NAMALWA (cell line): ENCODE measurements around the gene ZNF665.
"Not testable (repeated sequence)": the region's sequence is repeated elsewhere in the genome, so short reads cannot be mapped to it uniquely, and the experiment has no call there.

Experiments used
- DNase-seq: peaks from one replicate; pipeline ENCODE4 v3.0.0-alpha.2; 2015; ENCODE audit warnings: low spot score

The ZNF665 gene

DNA sequence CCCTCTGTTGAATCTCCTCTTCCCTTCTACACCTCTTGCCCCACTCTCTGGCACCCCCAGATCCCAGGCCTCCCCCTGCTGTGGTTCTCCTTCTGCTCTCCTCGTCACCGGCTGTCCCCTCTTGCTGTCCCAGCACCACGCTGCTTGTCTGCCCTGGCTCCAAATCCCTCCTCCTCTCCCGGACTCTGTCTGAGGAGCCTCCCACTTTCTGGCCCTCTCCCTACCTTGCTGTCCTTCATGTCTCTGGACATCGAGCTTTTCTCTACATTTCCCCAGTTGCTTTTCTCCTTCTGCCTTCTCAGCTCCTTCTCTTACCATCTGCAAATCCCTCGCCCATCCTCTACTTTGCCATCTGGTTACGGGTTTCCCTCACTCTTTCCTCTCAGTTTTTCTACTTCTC lies 35.5 kb downstream of the ZNF665 start:
- DNase-seq = no peak

DNA sequence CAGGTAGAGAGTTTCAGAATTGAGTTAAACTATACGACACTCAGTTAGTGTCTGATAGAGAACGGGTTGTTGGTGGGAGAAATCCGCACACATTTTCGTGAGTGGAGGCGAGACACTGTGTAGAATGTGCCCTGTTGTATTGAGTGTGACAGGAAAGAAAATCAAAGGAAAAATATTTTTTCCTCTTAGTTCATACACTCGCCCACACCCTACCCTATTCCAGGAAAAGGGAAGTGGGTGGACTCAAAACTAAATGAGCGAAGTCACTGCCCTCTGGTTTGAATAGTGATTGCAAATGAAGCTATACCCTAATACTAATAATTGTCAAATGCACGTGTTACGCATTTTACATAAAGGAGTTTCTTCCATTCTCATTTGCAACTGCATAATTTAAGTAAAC lies 36.3 kb downstream of the ZNF665 start:
- no peak for DNase-seq

DNA sequence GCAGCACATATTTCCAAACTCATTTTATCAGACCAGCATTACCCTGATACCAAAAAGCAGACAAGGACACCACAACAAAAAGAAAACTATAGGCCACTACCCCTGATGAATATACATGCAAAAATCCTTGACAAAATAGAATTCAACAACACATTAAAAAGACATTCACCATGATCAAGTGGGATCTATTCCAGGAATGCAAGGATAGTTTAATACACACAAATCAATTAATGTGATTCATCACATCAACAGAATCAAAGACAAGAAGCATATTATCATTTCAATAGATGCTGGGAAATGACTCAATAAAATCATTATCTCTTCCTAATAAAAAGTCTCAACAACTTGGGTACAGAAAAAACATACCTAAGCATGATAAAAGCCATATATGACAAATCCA lies 45.5 kb downstream of the ZNF665 start:
- DNase-seq = no peak

DNA sequence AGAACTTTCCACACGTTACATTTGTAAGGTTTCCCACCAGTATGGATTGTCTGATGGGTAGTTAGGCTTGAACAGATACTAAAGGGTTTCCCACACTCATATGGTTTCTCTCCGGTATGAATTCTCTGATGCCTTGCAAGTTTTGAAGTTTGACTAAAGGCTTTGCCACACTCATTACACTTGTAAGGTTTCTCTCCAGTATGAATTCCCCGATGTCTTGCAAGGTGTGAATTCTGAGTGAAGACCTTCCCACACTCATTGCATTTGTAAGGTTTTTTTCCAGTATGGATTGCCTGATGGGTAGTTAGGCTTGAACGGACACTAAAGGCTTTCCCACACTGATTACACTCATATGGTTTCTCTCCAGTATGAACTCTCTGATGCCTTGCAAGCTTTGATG lies 52.8 kb downstream of the ZNF665 start:
- no peak for DNase-seq

DNA sequence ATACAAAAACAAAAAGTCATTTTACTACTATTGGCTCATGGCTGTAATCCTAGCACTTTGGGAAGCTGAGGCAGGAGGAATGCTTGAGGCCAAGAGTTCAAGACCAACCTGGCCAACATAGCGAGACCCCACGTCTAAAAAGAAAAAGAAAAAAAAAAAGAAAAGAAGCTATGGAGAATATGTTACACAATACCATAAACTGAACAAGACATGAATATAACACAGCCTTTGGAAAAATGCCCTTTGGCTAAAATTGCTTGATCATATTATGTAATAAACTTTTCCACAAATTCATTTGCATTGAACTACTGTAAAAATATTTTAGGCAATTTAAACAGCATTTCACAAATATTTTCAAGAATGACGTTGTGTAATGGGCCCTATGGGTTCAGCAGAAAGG lies 56.7 kb downstream of the ZNF665 start:
- no peak for DNase-seq

DNA sequence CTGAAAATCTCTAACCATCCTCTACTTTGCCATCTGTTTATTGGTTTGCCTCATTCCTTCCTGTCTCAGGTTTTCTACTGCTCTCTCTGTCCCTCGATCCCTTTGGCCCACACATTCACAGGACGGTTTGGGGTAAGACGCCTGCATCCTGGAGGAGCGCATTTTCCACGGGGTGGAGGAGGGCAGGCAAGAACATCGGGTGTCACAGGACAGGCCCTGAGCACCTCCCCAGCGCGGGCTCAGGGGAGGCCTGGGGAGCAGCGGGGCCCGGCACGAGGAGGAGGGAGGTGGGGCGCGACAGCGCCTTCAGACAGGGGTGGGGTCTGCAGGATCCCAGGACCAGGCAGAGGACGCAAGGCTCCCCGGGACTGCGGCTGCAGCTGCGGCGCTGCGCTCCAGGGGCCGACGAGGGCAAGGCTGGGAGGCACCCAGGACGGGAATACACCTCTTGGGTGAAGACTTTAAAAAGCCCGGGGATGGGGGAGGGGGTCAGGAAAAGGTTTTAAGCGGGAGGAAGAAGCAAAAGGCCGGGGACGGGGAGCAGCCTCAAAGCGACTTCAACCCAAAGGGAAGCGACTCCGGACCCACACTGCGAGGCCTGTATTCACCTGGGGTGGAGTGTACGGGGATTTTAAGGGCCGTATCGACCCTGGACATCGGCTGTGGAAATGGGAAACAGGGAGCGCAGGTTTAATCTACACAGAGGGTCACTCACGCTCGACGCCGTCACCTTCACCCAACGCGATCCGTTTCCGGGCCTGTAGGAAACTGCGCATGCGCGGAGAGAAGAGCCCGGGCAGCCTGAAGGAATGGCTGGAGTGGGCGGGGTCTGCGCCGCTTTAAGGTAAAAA lies 60.8 kb downstream of the ZNF665 start, which contains the start of gene ZNF415:
Gene ZNF415 (minus strand): TSS at position 770 of the 851 bp plus-strand sequence. CDS start 10,234 bp downstream, outside the sequence.
- no peak for DNase-seq

DNA sequence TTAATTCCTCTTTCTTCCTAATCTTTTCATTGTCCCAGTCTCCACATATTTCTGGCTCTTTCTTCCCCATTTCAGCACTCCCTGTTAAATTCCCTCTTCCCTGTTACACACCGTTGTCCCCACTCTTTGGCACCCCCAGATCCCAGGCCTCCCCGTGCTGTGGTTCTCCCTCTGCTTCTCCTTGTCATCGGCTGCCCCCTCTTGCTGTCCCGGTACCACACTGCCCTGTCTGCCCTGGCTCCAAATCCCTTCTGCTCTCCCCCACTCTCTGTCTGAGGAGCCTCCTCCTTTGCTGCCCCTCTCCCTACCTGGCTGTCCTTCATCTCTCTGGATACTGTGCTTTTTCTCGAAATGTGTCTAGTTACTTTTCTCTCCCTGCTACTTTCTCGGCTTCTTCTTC lies 61.4 kb downstream of the ZNF665 start:
- DNase-seq = no peak

DNA sequence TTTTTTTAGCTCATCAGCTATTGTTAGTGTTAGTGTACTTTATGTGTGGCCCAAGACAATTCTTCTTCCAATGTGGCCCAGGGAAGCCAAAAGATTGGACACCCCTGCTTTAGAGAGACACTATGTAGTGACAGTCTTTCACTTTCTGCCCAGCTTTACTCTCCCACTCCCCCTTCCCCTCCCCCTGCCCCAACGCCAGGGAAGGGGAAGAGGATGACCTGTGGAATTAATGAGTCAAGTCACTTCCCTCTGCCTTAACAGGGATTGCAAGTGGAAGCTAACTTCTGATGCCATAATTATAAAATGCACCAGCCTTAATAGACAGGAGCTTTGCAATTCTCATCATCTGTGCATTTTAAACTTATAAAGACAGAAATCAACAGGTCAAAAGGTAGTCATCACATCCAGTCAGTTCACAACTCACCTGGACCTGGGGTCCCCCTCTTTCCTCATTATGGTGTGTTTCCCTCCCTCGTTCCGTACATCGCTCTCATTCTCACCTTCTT lies 62.0 kb downstream of the ZNF665 start:
- no peak for DNase-seq

DNA sequence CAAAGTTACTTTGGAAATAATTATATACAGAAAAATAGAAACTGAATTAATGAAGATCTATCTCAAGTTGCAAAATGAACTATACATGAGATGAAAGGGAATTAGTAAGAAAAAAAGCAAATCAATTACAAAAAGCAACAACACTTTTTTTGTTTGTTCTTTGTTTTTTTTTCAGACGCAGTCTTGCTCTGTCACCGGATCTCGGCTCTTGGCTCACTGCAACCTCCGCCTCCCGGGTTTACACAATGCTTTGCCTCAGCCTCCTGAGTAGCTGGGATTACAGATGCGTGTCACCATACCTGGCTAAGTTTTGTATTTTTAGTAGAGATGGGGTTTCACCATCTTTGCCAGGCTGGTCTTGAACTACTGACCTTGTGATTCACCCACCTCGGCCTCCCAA lies 62.7 kb downstream of the ZNF665 start:
- no peak for DNase-seq

DNA sequence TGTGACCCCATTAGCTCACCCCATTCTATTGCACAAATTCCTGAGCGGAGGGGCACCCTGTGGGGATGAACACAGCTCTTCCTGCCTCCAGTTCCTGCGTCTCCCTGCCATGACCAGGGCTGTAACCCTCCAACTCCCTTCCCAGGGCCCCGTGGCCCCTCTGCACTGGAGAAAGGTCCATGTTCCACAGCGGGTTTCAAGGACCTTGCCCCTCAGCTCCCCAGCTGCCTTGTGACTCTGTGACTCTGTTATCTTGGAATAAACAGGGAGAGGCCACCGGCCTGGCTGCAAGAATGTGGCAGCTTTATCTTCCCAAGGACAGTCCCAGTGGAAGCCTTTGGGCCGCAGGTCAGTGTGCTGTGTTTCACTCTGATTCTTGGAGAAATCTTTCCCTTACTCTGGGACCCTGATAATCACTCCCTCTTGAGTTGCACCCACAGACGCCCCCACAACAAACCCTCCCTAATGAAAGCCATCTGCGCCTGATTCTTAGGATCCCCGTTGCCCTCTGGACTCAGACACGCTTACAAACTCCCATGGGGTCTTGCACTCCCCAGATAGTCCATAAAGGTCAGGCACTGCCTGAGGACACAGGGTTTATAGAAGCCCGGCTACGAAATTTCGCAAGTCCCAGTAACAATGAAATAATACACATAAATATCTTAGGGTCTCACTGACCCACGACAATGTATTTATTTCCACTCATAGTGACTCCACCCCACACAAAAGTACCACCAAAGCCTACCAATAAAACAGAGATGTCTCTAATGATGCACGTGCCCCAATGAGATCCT lies 66.2 kb downstream of the ZNF665 start:
- DNase-seq = not testable (repeated sequence)

DNA sequence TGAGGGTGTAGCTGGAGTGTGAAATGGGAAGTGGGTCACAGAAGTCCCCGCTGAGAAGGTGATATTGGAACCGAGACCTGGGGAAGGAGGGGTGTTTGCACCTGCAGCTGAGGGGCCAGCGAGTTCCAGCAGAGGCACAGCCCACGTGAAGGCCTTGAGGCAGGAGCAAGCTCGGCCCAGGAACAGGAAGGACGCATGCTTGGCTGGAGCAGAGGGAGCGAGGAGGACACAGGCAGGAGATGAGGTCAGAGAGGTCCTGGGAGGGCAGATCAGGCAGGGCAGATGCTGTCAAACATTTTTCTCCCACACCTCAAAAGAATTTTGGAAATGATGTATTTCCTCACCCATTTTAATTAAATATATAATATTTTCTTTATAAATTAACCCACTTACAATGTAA lies 69.8 kb downstream of the ZNF665 start:
- no peak for DNase-seq
